ENCODE measurements around the gene NCAPG2. TPM values are rescaled to one million over a fixed set of nuclear protein-coding genes. Genes with fewer than 3 reads are reported as not detected.

Gene NCAPG2
- total and polyA plus RNA-seq, 2 experiments from 2014 or later, result 38.7 to 91.2 TPM

GRCh38 chr7:158716802-158717201 lies 12.2 kb upstream of the NCAPG2 start:
- Histone ChIP-seq H2AFZ (no peak overlapping the region), H3K4me2 (no peak overlapping the region), H3K27ac (ENCODE audit: low read depth) (no peak overlapping the region), H3K36me3 (ENCODE audit: insufficient read depth) (no peaks in the 10 kb centered on the region), H3K4me3 (no peak overlapping the region), H3K79me2 (replicated peaks; ENCODE audit: insufficient read depth) (no peaks in the 10 kb centered on the region), H3F3A (replicated peaks; ENCODE audit: low read depth) (peaks cover 4% of the 10 kb centered on the region; the same call in 1 of the 2 replicates), H3K4me1 (ENCODE audit: insufficient read depth) (no peaks in the 10 kb centered on the region), H3K27me3 (ENCODE audit: insufficient read depth) (no peaks in the 10 kb centered on the region), H4K20me1 (replicated peaks; ENCODE audit: insufficient read depth) (no peaks in the 10 kb centered on the region), H3K9me2 (ENCODE audit: insufficient read depth) (no peaks in the 10 kb centered on the region)
- TF ChIP-seq EZH2phosphoT487 (IDR thresholded peaks at IDR 0.05; ENCODE audit: unreplicated experiment) (no peak), REST (IDR thresholded peaks at IDR 0.05; ENCODE audit: unreplicated experiment) (no peak), ETS1 (IDR thresholded peaks at IDR 0.05) (no peak), NANOG (IDR thresholded peaks at IDR 0.05; ENCODE audit: borderline replicate concordance) (no peak), CREB1 (CRISPR knock-in tag; IDR thresholded peaks at IDR 0.05; ENCODE audit: low read depth) (no peak)
- DNase-seq (ENCODE audit: low spot score), result no peak
- no peak overlapping the region for H3K27ac Mint-ChIP-seq
- H3K27me3 Mint-ChIP-seq (ENCODE audit: insufficient read depth, low read depth, poor library complexity), result no peaks in the 10 kb centered on the region
- no peaks in the 10 kb centered on the region; the same call in 2 of the 3 replicates for H3K4me1 Mint-ChIP-seq
- no peak for ATAC-seq
- H3K4me3 Mint-ChIP-seq, result no peak overlapping the region
- H3K36me3 Mint-ChIP-seq (ENCODE audit: low read depth), result no peaks in the 10 kb centered on the region
- peaks cover 2% of the 10 kb centered on the region; the same call in 2 of the 3 replicates for H3K9me3 Mint-ChIP-seq

- no peak overlapping the region for H3K4me3 Mint-ChIP-seq
- H3K27ac ChIP-seq (ENCODE audit: low read depth), result no peak overlapping the region
- peaks cover 4% of the 10 kb centered on the region for H3K27me3 Mint-ChIP-seq (ENCODE audit: insufficient read depth, low read depth, poor library complexity)
- H3K9me3 Mint-ChIP-seq, result peaks cover 18% of the 10 kb centered on the region
- no peak overlapping the region for H3K4me3 ChIP-seq
- ATAC-seq (no peak), DNase-seq (ENCODE audit: low spot score) (no peak)
- H3K4me1 Mint-ChIP-seq, result peaks cover 5% of the 10 kb centered on the region
- H3K9me2 ChIP-seq (ENCODE audit: insufficient read depth), result no peaks in the 10 kb centered on the region
- H4K20me1 ChIP-seq (replicated peaks; ENCODE audit: insufficient read depth), result no peaks in the 10 kb centered on the region
- TF ChIP-seq CREB1 (CRISPR knock-in tag; IDR thresholded peaks at IDR 0.05; ENCODE audit: low read depth) (no peak), CTCF (conservative IDR thresholded peaks at IDR 0.05; ENCODE audit: low read depth in 2 of 2) (no peak), JUNB (IDR thresholded peaks at IDR 0.05; ENCODE audit: unreplicated experiment) (no peak), ZNF114 (CRISPR knock-in tag; IDR thresholded peaks at IDR 0.05) (no peak), ZNF331 (CRISPR knock-in tag; IDR thresholded peaks at IDR 0.05; ENCODE audit: low read depth) (no peak), ETS1 (IDR thresholded peaks at IDR 0.05) (no peak)
- no peaks in the 10 kb centered on the region for H3K79me2 ChIP-seq (replicated peaks; ENCODE audit: insufficient read depth)
- no peak overlapping the region for H2AFZ ChIP-seq
- H3K4me2 ChIP-seq, result no peak overlapping the region
- peaks cover under 1% of the 10 kb centered on the region; the same call in 1 of the 2 replicates for H3K4me1 ChIP-seq (ENCODE audit: insufficient read depth)
- H3K27ac Mint-ChIP-seq, result no peak overlapping the region
- H3K27me3 ChIP-seq (ENCODE audit: insufficient read depth), result no peaks in the 10 kb centered on the region
- H3K36me3 Mint-ChIP-seq (ENCODE audit: low read depth), result peaks cover 13% of the 10 kb centered on the region
- no peaks in the 10 kb centered on the region; the same call in 1 of the 2 replicates for H3K36me3 ChIP-seq (ENCODE audit: insufficient read depth)
- no peaks in the 10 kb centered on the region; the same call in 1 of the 2 replicates for H3F3A ChIP-seq (replicated peaks; ENCODE audit: low read depth)
These were observed 6.1 kb upstream of the NCAPG2 start for GRCh38 chr7:158710651-158711102.

All from GM23338 (cell line).